HCT116 (cell line): Measurements from ENCODE around the gene COX11. TPM values are rescaled to one million over a fixed set of nuclear protein-coding genes. Genes with fewer than 3 reads are reported as not detected.

Source experiments
- ATAC-seq: fragments of 200-7000 bp; cut with Tn5 transposase; 2 replicates; pipeline ENCODE4 v1.9.1; 2020; ENCODE audit warnings: mild to moderate bottlenecking, moderate library complexity
- BruUV-seq: library from RNA; stranded (reverse); fragments of 400-500 nt; replicated peaks from 2 replicates; lab custom pipeline; 2021; lab: Mats Ljungman, UMichigan
- CTCF ChIA-PET: fragments of 300-600 bp; sonication (Branson Sonifier 250); formaldehyde crosslinking; loops from one replicate; lab custom pipeline; 2021; ENCODE audit warnings: antibody characterized with exemption; lab: Charles Lee
- POLR2A ChIA-PET: fragments of 300-600, 350-600 bp; sonication (Branson Sonifier 250); formaldehyde crosslinking; loops from one replicate; lab custom pipeline; 2021; ENCODE audit warnings: antibody characterized with exemption; lab: Charles Lee
- RAD21 ChIA-PET, 2 experiments: fragments of 300-600 bp; sonication (Branson Sonifier 250); formaldehyde crosslinking; loops; one replicate each; lab custom pipeline; 2023; ENCODE audit warnings: low total read pairs in 2 of 2; ENCODE audit not compliant: uncharacterized antibody in 2 of 2, unreplicated experiment in 2 of 2, low non-redundant PET in 1 of 2; lab: Charles Lee
- DNase-seq: peaks from one replicate; pipeline ENCODE4 v3.0.0-alpha.2; 2010; ENCODE audit warnings: low read depth, low spot score
- H2AFZ ChIP-seq: fragments of 200-600 bp; shearing (Covaris generic), sonication (generic); 2 replicates; pipeline ENCODE4 v1.6.1; 2017; ENCODE audit warnings: low read depth, mixed run types, mixed read lengths, antibody characterized with exemption, low read length; ENCODE audit not compliant: poor library complexity, severe bottlenecking
- H3K27ac ChIP-seq: 2 replicates; pipeline ENCODE4 v1.5.1; 2012; ENCODE audit warnings: low read depth, low read length
- H3K27me3 ChIP-seq: fragments of 200-600 bp; sonication (generic); 2 replicates; pipeline ENCODE4 v1.6.1; 2016; ENCODE audit warnings: mixed run types, low read length, mixed read lengths; ENCODE audit not compliant: insufficient read depth
- H3K36me3 ChIP-seq, 2 experiments: fragments of 200-500 bp in 1 of 2; fragments of 200-600 bp in 1 of 2; sonication (Bioruptor generic) in 1 of 2; sonication (generic) in 1 of 2; 2 replicates each; pipeline versions ENCODE4 v1.5.1 to v1.6.1; 2014 to 2016; ENCODE audit warnings: low read length in 2 of 2, inconsistent platforms in 1 of 2, mixed read lengths in 1 of 2, mixed run types in 1 of 2; ENCODE audit not compliant: insufficient read depth in 2 of 2, control insufficient read depth in 1 of 2
- H3K4me1 ChIP-seq, 2 experiments: fragments of 200-600 bp in 1 of 2; sonication (generic) in 1 of 2; 2 replicates each; pipeline versions ENCODE4 v1.5.1 to v1.6.1; 2012 to 2017; ENCODE audit warnings: low read length in 2 of 2, inconsistent platforms in 1 of 2, mild to moderate bottlenecking in 1 of 2, mixed read lengths in 1 of 2, mixed run types in 1 of 2, moderate library complexity in 1 of 2; ENCODE audit not compliant: insufficient read depth in 2 of 2, control insufficient read depth in 1 of 2
- H3K4me2 ChIP-seq: fragments of 200-600 bp; sonication (generic); 2 replicates; pipeline ENCODE4 v1.6.1; 2017; ENCODE audit warnings: mixed run types, low read length, mixed read lengths
- H3K4me3 ChIP-seq, 2 experiments: fragments of 200-600 bp in 1 of 2; sonication (generic) in 1 of 2; replicated peaks in 1 of 2; 2 replicates each; pipeline ENCODE4 v1.5.1; 2011 to 2016; ENCODE audit warnings: low read length in 2 of 2, control low read depth in 1 of 2, low read depth in 1 of 2, mild to moderate bottlenecking in 1 of 2, mixed read lengths in 1 of 2, mixed run types in 1 of 2
- H3K79me2 ChIP-seq: fragments of 200-600 bp; sonication (generic); 2 replicates; pipeline ENCODE4 v1.6.1; 2017; ENCODE audit warnings: mild to moderate bottlenecking, mixed run types, low read length, moderate library complexity, mixed read lengths; ENCODE audit not compliant: insufficient read depth
- H3K9ac ChIP-seq: fragments of 200-600 bp; sonication (generic); 2 replicates; pipeline ENCODE4 v1.6.1; 2016; ENCODE audit warnings: low read length, mixed read lengths
- H3K9me2 ChIP-seq: fragments of 200-600 bp; sonication (generic), shearing (Covaris generic); 2 replicates; pipeline ENCODE4 v1.6.1; 2017; ENCODE audit warnings: mixed run types, mild to moderate bottlenecking, moderate library complexity; ENCODE audit not compliant: insufficient read depth
- H3K9me3 ChIP-seq, 2 experiments: fragments of 200-500 bp in 1 of 2; fragments of 200-600 bp in 1 of 2; sonication (Bioruptor generic) in 1 of 2; sonication (generic) in 1 of 2; 2 replicates each; pipeline ENCODE4 v1.6.1; 2014 to 2017; ENCODE audit warnings: low read length in 2 of 2, mixed read lengths in 2 of 2, inconsistent platforms in 1 of 2, low read depth in 1 of 2, mild to moderate bottlenecking in 1 of 2, mixed run types in 1 of 2, moderate library complexity in 1 of 2; ENCODE audit not compliant: control insufficient read depth in 1 of 2, insufficient read depth in 1 of 2
- H4K20me1 ChIP-seq: fragments of 200-600 bp; sonication (generic), shearing (Covaris generic); 2 replicates; pipeline ENCODE4 v1.6.1; 2017; ENCODE audit warnings: mixed run types, mild to moderate bottlenecking, moderate library complexity; ENCODE audit not compliant: insufficient read depth
- CBX3 ChIP-seq: IDR thresholded peaks from 2 replicates; pipeline ENCODE4 v1.6.1; 2012; ENCODE audit warnings: low read depth
- FOSL1 ChIP-seq: IDR thresholded peaks from 2 replicates; pipeline ENCODE4 v1.6.1; 2012; ENCODE audit warnings: low read depth
- POLR2A ChIP-seq: IDR thresholded peaks from 2 replicates; pipeline ENCODE4 v1.7.0; 2011; ENCODE audit warnings: borderline replicate concordance; ENCODE audit not compliant: insufficient read depth, insufficient read length; ENCODE audit errors: extremely low read depth
- POLR2AphosphoS5 ChIP-seq: IDR thresholded peaks from 2 replicates; pipeline ENCODE4 v1.6.1; 2011; ENCODE audit warnings: mild to moderate bottlenecking, low read depth, low read length, moderate library complexity
- RAD21 ChIP-seq: IDR thresholded peaks from 2 replicates; pipeline ENCODE4 v1.6.1; 2012; ENCODE audit warnings: low read depth, mild to moderate bottlenecking
- REST ChIP-seq: IDR thresholded peaks from 2 replicates; pipeline ENCODE4 v1.6.1; 2012; ENCODE audit warnings: low read depth
- SRF ChIP-seq: IDR thresholded peaks from 2 replicates; pipeline ENCODE4 v1.6.1; 2012; ENCODE audit warnings: low read depth
- YY1 ChIP-seq: IDR thresholded peaks from 2 replicates; pipeline ENCODE4 v1.6.1; 2011; ENCODE audit warnings: low read length, low read depth, moderate library complexity, mild to moderate bottlenecking; ENCODE audit not compliant: insufficient replicate concordance; ENCODE audit errors: extremely low read depth
- intact Hi-C: fragments of 100-400 bp; cut with micrococcal nuclease; formaldehyde crosslinking; loops from 2 replicates; pipeline ENCODE4 v1.10.0; 2022
- total RNA-seq: library from RNA; stranded (reverse); gene quantifications from one replicate; pipeline ENCODE4 v1.2.1, GENCODE V29; 2021; ENCODE audit not compliant: unreplicated experiment
- TF ChIP-seq, protein P1 (sequence below): IDR thresholded peaks from 2 replicates; pipeline ENCODE4 v1.6.1; 2012

COX11 gene
- total RNA-seq, 1 experiment from 2014 or later = 62.9 TPM

DNA sequence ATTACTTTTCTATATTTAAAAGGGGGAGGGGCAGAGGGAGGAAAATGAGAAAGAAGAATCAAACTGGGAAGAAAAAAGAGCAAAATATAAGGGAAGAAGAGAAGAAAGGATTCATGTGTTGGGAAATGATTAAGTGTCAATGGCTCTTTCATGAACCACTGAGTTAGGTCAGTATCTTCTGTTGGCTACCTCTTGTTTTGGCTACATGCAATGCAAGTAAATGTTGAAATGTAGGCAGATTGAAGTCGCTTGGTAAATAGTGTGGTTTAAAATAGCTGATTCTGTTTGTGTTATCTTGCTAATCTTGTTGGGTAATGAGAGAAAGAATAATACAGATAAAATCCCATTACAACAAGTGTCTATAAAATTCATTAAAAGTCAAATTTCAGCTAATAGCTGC lies 27.2 kb downstream of the COX11 start:
- no peaks in the 10 kb centered on the region for H4K20me1 ChIP-seq
- no peak overlapping the region for H2AFZ ChIP-seq
- intact Hi-C loops = no loop called here
- no TSS peak for BruUV-seq
- DNase-seq (no peak), ATAC-seq (no peak)
- no peaks in the 10 kb centered on the region for H3K4me1 ChIP-seq
- no peaks in the 10 kb centered on the region for H3K27me3 ChIP-seq
- RAD21 ChIA-PET = no interaction called here
- no peaks in the 10 kb centered on the region for H3K9me3 ChIP-seq
- CTCF ChIA-PET = no interaction called here
- H3K9ac ChIP-seq = no peak overlapping the region
- POLR2A ChIA-PET = no interaction called here
- TF ChIP-seq REST (no peak), YY1 (no peak), FOSL1 (no peak), POLR2AphosphoS5 (no peak), POLR2A (no peak), SRF (no peak)
- TF ChIP-seq, protein P1, sequence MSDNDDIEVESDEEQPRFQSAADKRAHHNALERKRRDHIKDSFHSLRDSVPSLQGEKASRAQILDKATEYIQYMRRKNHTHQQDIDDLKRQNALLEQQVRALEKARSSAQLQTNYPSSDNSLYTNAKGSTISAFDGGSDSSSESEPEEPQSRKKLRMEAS = no peak
- H3K36me3 ChIP-seq = peaks cover 30 to 41% of the 10 kb centered on the region in 2 experiments
- H3K9me2 ChIP-seq = no peaks in the 10 kb centered on the region
- H3K79me2 ChIP-seq = no peaks in the 10 kb centered on the region
- H3K4me3 ChIP-seq = no peak overlapping the region
- H3K4me2 ChIP-seq = no peak overlapping the region
- no peak overlapping the region for H3K27ac ChIP-seq

DNA sequence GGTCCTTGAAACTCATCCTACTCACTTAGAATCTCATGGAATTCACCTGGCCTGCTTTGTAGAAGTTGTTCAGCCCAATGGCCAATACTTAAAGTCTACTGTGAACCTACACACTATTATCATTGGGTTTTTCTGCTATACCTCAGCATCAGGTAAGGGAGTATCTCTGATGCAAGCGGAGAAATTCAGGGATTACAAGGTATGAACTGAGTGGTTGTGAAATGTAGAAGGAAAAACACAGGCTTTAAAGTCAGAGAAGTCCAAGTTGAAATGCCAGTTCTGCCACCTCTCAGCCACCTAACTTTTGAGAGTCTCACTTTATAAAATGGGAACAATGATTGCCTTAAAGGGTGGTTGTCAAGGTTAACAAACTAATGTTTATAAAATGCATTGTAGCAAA lies 31.0 kb downstream of the COX11 start:
- no peak overlapping the region for H3K4me2 ChIP-seq
- H3K27me3 ChIP-seq = no peaks in the 10 kb centered on the region
- no peak for TF ChIP-seq FOSL1
- TF ChIP-seq SRF = no peak
- no peak for TF ChIP-seq RAD21
- no peak for TF ChIP-seq CBX3
- TF ChIP-seq POLR2A = no peak
- TF ChIP-seq, all 23 proteins: peak for 0
- Histone ChIP-seq H3K9me3 (no peaks in the 10 kb centered on the region), H3K9me2 (no peaks in the 10 kb centered on the region), H3K36me3 (peaks cover 40 to 66% of the 10 kb centered on the region in 2 experiments), H3K79me2 (no peaks in the 10 kb centered on the region), H3K9ac (no peak overlapping the region), H3K27ac (no peak overlapping the region), H4K20me1 (no peaks in the 10 kb centered on the region), H3K4me1 (no peaks in the 10 kb centered on the region), H3K4me3 (no peak overlapping the region), H2AFZ (no peak overlapping the region)
- DNase-seq (no peak), ATAC-seq (no peak)
- CTCF ChIA-PET = no interaction called here
- intact Hi-C loops = no loop called here
- BruUV-seq = no TSS peak
- POLR2A ChIA-PET = no interaction called here
- RAD21 ChIA-PET = no interaction called here
